GM13977 (cell line): ENCODE data around the gene ADAMTS17.

ENCODE experiments used
- DNase-seq: peaks from one replicate; pipeline ENCODE4 v3.0.0; 2012; ENCODE audit warnings: low spot score
- CTCF ChIP-seq: IDR thresholded peaks from 2 replicates; pipeline ENCODE4 v1.5.1; 2012; ENCODE audit warnings: mild to moderate bottlenecking, control low read depth; ENCODE audit not compliant: insufficient read depth; ENCODE audit errors: extremely low read depth, missing control alignments
- in situ Hi-C: fragments of 300-500 bp; cut with MboI; formaldehyde crosslinking; loops from one replicate; pipeline ENCODE4 v1.12.0; 2022; ENCODE audit warnings: low sequenced_read_pairs, low pct_unique_long_range_greater_than_20kb, mixed read lengths, inconsistent platforms; ENCODE audit not compliant: unreplicated experiment

The ADAMTS17 gene

GRCh38 chr15:100029868-100030479 lies 311.8 kb downstream of the ADAMTS17 start:
- in situ Hi-C loops, result no loop called here
- no peak for TF ChIP-seq CTCF
- DNase-seq, result no peak

- no peak for TF ChIP-seq CTCF
- in situ Hi-C loops, result no loop called here
- no peak for DNase-seq
Measured at GRCh38 chr15:100029045-100029444, 312.7 kb downstream of the ADAMTS17 start.

GRCh38 chr15:100026041-100026440 lies 315.7 kb downstream of the ADAMTS17 start:
- DNase-seq, result no peak
- in situ Hi-C loops, result no loop called here
- no peak for TF ChIP-seq CTCF

GRCh38 chr15:100022806-100023205 lies 319.0 kb downstream of the ADAMTS17 start:
- DNase-seq, result no peak
- in situ Hi-C loops, result no loop called here
- no peak for TF ChIP-seq CTCF

GRCh38 chr15:100022391-100022790 lies 319.4 kb downstream of the ADAMTS17 start:
- in situ Hi-C loops, result no loop called here
- no peak for TF ChIP-seq CTCF
- DNase-seq, result no peak

GRCh38 chr15:100021653-100022052 lies 320.1 kb downstream of the ADAMTS17 start:
- no peak for TF ChIP-seq CTCF
- DNase-seq, result no peak
- in situ Hi-C loops, result no loop called here
